ENCODE results near the gene GPRC5C. TPM values are rescaled to one million over a fixed set of nuclear protein-coding genes. Genes with fewer than 3 reads are reported as not detected.

The GPRC5C gene
- total RNA-seq, 1 experiment from 2014 or later: 15.5 TPM

DNA sequence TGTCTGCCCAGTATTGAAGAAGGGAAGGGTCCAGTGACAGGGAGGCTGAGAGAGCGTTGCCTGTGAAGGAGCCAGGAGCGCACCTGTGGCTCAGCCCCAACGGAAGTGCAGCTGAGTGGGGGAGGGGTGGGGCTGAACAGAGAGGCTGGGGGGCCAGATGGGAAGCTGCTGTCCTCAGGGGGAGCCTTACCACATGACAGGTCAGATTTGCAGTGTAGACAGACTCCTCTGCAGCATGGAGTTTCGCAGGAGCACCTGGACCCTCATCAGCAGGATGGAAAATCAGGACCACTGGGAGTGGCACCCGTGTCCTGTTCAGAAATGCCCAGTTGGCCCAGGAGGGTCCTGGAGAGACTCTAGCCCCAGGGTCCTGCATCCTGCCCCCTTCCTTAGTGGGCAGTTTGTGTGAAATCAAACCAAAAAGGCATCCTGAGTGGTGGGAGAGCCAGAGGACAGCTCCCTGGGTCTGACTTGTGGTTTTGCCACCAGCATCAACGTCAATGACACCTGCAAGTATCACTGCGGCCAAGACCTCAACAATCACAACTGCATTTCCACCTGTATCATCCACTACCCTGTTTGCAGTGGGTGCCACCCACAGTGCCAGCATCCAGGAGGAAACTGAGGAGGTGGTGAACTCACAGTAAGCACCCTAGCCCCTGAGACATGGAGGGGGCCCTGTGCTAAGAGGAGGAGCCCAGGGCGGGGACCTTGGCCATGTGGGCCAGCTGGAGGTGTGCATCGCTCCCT is 42.3 kb downstream of the GPRC5C start:
- Histone ChIP-seq H3K18ac (ENCODE audit: insufficient read length, low read depth, low read length) (no peak overlapping the region), H2BK20ac (ENCODE audit: low read depth, low read length, poor library complexity, severe bottlenecking) (no peak overlapping the region), H3K9ac (ENCODE audit: extremely low read depth, insufficient read length, low read length) (no peak overlapping the region), H3T11ph (ENCODE audit: low read length) (no peak overlapping the region), H3K79me2 (ENCODE audit: insufficient read depth, low read length) (no peaks in the 10 kb centered on the region), H4K8ac (replicated peaks; ENCODE audit: insufficient read length, low read depth, low read length) (no peak overlapping the region), H4K5ac (ENCODE audit: insufficient read length, low read depth, low read length) (no peak overlapping the region), H2BK5ac (ENCODE audit: insufficient read length, low read length) (no peak overlapping the region), H3K14ac (ENCODE audit: insufficient read depth, low read length) (no peak overlapping the region), H3K23me2 (ENCODE audit: insufficient read length, low read depth, low read length, poor library complexity, severe bottlenecking) (peaks cover 4% of the 10 kb centered on the region), H3K23ac (ENCODE audit: insufficient read length, low read depth, low read length) (no peak overlapping the region), H2BK120ac (ENCODE audit: low read depth, low read length, poor library complexity, severe bottlenecking) (no peak overlapping the region), H2BK15ac (ENCODE audit: low read depth, low read length) (no peak overlapping the region), H3K27ac (ENCODE audit: insufficient read length, low read depth, low read length) (no peak overlapping the region), H3K4me1 (ENCODE audit: insufficient read depth, low read length) (no peaks in the 10 kb centered on the region), H2BK12ac (ENCODE audit: insufficient read length, low read depth, low read length) (no peak overlapping the region), H3K4me2 (ENCODE audit: insufficient read depth, insufficient read length, low read length) (no peak overlapping the region), H3K9me3 (ENCODE audit: control insufficient read depth, low read depth, low read length) (no peaks in the 10 kb centered on the region), H4K91ac (ENCODE audit: insufficient read length, low read depth, low read length) (no peak overlapping the region), H4K20me1 (ENCODE audit: control insufficient read depth, insufficient read depth, insufficient read length) (no peaks in the 10 kb centered on the region), H2AK5ac (ENCODE audit: insufficient read length, low read length) (no peak overlapping the region), H3K27me3 (ENCODE audit: insufficient read depth, low read length) (no peaks in the 10 kb centered on the region), H3K79me1 (ENCODE audit: insufficient read depth, low read depth, low read length, poor library complexity, severe bottlenecking) (no peaks in the 10 kb centered on the region), H3K4ac (ENCODE audit: low read depth, low read length) (no peak overlapping the region), H2AFZ (ENCODE audit: low read length) (no peak overlapping the region), H3K56ac (ENCODE audit: insufficient read length, low read depth, low read length) (no peak overlapping the region)
- WGBS (ENCODE audit: extremely low coverage, insufficient read length, low lambda C conversion rate): no CpG with 5 or more reads among the region's 9 CpGs
- H3K4me1 Mint-ChIP-seq: peaks cover 4 to 6% of the 10 kb centered on the region in 2 experiments
- H3K36me3 Mint-ChIP-seq (ENCODE audit: insufficient read depth in 1 of 3, low read depth in 3 of 3): peaks cover 2 to 5% (median 3%) of the 10 kb centered on the region in 3 experiments; a peak in 6 of 7 replicates
- peaks cover 34% of the 10 kb centered on the region for H3K27me3 Mint-ChIP-seq (ENCODE audit: low read depth)
- H3K27ac Mint-ChIP-seq: no peak overlapping the region; a peak in 1 of 7 replicates
- TF ChIP-seq, protein P1, sequence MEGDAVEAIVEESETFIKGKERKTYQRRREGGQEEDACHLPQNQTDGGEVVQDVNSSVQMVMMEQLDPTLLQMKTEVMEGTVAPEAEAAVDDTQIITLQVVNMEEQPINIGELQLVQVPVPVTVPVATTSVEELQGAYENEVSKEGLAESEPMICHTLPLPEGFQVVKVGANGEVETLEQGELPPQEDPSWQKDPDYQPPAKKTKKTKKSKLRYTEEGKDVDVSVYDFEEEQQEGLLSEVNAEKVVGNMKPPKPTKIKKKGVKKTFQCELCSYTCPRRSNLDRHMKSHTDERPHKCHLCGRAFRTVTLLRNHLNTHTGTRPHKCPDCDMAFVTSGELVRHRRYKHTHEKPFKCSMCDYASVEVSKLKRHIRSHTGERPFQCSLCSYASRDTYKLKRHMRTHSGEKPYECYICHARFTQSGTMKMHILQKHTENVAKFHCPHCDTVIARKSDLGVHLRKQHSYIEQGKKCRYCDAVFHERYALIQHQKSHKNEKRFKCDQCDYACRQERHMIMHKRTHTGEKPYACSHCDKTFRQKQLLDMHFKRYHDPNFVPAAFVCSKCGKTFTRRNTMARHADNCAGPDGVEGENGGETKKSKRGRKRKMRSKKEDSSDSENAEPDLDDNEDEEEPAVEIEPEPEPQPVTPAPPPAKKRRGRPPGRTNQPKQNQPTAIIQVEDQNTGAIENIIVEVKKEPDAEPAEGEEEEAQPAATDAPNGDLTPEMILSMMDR (conservative IDR thresholded peaks at IDR 0.05): no peak
- peaks cover 18 to 22% of the 10 kb centered on the region in 2 experiments for H3K9me3 Mint-ChIP-seq
- DNase-seq: no peak
- H3K4me3 Mint-ChIP-seq: no peak overlapping the region

All from H9 (cell line).